Measurements from ENCODE around the gene PLPP3.

GRCh38 chr1:56501888-56502287 lies 77.5 kb downstream of the PLPP3 start:
- no peak for TF ChIP-seq CTCF (IDR thresholded peaks at IDR 0.05)
- TF ChIP-seq POLR2A (IDR thresholded peaks at IDR 0.05), result no peak

Measured in lower leg skin (tissue), 3 donors.